ENCODE data around the gene CBFB. TPM values are rescaled to one million over a fixed set of nuclear protein-coding genes. Genes with fewer than 3 reads are reported as not detected.
"Not testable (repeated sequence)": the region's sequence is repeated elsewhere in the genome, so short reads cannot be mapped to it uniquely, and the experiment has no call there.

The CBFB gene
- 216 and 221 TPM in 2 replicates for total RNA-seq

- intact Hi-C loops (cut with micrococcal nuclease), result loop anchor here (1.0 to 5.0 kb wide), 10 partner anchors 10 to 534 kb away; partner anchors contain the start of genes CTCF, FBXL8, FHOD1 and MATCAP1
Observed at GRCh38 chr16:67028696-67029253, at the start of gene CBFB. CBFB (plus strand) TSS chr16:67029149; CDS start chr16:67029408, 259 bp downstream.

DNA sequence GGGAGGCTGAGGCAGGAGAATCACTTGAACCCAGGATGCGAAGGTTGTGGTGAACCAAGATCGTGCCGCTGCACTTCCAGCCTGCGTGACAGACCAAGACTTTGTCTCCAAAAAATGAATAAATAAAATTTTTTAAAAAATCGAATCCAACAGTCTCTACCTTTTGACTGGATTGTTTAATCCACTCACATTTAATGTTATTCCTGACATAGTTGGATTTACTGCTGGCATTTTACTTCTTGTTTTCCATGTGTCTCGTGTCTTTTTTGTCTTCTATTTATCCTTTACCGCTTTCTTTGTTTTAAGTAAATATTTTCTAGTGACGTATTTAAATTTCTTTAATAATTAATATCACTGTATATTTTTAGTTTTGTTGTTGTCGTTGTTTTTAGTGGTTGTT, 45.9 kb upstream of the CBFB start:
- intact Hi-C loops (cut with micrococcal nuclease), result no loop called here

DNA sequence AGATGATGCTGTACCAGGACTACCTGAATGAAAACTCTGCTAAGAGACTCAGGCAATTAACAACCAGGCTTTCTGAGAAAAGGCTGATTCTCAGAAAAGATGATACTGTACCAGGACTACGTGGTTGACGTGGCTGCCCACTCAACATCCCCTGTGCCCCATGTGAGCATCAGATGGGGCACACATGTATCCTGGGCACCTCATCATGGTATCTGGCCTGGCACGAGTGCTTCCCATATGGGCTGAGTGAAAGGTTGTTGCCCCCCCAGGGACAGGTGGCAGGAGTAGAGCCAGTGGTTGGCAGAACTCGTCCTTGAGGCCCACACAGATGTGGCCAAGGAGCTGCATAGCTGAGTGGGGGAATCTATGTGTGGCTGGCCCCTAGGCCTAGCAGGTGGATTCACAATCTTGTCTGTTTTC, 44.0 kb upstream of the CBFB start:
- intact Hi-C loops (cut with micrococcal nuclease), result loop anchor here (1.0 to 2.0 kb wide), 4 partner anchors 16 to 174 kb away; partner anchors contain the start of genes CBFB, FBXL8 and TRADD

- intact Hi-C loops (cut with micrococcal nuclease), result no loop called here
Observed at GRCh38 chr16:66986559-66986958, 42.4 kb upstream of the CBFB start.

DNA sequence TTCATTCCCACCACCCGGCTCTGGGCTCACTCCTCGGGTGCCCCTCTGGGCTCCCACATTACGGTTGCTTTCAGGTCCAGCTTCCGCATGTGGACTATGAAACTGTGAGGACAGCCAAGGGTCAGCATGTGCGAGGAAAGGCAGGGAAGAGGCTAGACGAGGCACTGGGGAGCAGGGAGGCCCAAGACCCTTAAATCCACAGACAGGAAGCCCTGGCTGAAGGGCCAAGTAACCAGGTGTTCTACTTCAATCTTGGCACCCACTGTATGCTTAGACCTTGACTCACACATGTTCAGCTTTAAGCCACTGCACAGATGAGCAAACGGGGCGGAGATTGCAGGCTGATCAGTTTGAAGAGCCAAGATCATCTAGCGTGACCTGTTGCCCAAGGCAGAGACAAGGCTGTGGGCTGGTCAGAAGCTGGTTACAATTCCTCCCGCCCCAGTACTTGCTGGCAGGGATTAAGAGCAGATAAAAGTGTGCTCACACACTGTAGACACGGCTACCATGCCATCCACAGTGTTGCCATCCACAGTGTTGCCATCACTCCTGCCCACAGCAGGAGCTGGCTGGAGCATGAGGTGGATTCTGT, 40.7 kb upstream of the CBFB start, which contains the start of gene CES4A:
Gene CES4A, plus strand, starts transcription at position 393 of the 592 bp plus-strand sequence. Its CDS starts 184 bp downstream, at position 577.
- intact Hi-C loops (cut with micrococcal nuclease), result no loop called here

DNA sequence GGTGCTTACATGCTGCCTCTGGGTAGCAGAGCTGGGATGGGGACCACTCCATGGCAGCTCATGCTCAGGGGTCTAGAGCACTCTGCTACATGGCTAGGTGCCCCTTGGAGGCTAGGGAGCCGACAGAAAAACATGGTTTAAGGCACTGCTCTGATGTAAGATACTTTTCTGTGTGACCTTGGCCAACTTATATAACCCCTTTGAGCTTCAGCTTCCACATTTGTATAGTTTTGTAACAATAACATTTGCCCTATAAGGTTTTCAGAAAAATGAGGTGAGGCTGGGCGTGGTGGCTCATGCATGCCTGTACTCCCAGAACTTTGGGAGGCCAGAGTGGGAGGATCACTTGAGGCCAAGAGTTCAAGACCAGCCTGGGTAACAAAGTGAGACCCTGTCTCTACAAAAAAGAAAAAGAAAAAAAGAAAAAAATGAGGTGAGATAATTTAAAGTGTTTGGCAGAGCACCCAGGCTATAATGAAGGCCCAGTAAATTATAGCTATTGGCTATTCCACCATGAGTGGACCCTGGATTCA, 37.3 kb upstream of the CBFB start:
- intact Hi-C loops (cut with micrococcal nuclease), result no loop called here

DNA sequence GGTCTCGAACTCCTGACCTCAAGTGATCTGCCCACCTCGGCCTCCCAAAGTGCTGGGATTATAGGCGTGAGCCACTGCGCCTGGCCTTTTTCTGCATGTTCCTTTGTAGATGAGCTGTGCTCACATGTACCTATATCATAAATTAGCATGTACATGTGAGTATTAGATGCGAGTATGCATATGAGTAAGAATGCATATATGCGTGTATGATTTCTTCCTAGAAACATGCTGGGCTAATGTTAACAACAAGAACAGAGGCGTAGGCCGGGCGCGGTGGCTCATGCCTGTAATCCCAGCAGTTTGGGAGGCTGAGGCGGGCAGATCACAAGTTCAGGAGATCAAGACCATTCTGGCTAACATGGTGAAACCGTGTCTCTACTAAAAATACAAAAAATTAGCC, 35.4 kb upstream of the CBFB start:
- intact Hi-C loops (cut with micrococcal nuclease), result not testable (repeated sequence)

DNA sequence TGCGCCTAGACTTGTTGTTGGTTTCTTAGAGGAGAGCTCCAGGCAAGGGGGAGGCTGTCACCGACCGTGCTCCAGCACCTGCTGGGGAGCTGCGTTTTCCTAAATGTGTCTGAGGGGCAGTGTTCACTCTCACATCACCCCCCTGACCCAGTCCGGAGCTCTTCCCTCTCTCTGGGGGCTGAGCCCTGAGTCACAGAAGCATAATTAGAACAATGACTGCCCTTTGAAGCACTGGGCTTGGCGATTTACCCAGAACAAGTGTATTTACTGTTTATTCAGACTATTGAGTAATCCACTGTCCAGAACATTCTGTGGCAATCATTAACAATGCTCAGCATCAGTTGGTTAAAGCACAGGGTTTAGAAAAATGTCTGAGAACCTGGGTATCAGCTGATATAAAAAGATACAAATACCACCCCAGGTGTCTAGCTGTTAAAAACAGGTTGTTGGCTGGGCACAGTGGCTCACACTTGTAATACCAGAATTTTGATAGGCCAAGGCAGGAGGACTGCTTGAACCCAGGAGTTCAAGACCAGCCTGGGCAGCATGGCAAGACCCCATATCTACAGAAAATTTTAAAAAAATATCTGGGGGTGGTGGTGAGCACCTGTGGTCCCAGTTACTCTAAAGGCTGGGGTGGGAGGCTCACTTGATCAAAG, 32.5 kb upstream of the CBFB start:
- intact Hi-C loops (cut with micrococcal nuclease), result no loop called here

- intact Hi-C loops (cut with micrococcal nuclease), result no loop called here
Observed at GRCh38 chr16:66996983-66997358, 32.0 kb upstream of the CBFB start.

DNA sequence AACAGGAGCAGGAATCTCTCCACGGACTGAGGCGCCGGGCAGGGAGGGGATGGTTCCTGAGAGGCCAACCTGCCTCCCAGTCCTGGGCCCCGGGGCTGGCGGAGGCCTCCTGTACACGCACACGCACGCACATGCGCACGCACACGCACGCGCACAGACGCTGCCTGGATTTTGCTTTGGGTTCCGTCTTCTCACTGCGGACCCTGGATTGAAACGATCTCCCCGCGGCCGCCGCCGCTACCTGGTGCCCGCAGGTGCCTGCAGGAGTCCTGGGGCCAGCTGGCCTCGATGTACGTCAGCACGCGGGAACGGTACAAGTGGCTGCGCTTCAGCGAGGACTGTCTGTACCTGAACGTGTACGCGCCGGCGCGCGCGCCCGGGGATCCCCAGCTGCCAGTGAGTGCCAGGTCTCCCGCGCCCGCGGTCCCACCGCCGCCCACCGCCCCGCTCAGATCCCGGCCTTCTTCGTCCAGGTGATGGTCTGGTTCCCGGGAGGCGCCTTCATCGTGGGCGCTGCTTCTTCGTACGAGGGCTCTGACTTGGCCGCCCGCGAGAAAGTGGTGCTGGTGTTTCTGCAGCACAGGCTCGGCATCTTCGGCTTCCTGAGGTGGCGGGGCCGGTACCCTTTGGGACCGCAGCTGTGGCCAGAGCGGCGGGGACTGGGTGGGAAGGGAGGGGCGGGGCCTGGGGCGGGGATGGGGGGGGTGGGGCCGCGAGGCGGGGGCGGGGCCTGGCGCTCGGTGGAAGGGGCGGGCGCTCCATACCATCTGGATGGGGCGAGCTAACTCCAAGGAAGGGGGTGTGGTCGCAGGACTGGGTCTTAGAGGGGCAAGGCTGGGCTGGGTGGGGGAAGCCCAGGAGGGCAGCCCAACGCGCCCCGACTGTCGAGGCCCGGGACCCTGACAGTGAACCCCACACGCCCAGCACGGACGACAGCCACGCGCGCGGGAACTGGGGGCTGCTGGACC, 28.3 kb upstream of the CBFB start:
- intact Hi-C loops (cut with micrococcal nuclease), result loop anchor here (1.0 to 2.0 kb wide), 6 partner anchors 13 to 183 kb away; partner anchors contain the start of genes CBFB and MATCAP1

- intact Hi-C loops (cut with micrococcal nuclease), result loop anchor here (1.0 to 2.0 kb wide), 3 partner anchors 12 to 27 kb away; partner anchors contain the start of gene CBFB
Observed at GRCh38 chr16:67001726-67002125, 27.2 kb upstream of the CBFB start.

GRCh38 chr16:67006930-67007658, 21.9 kb upstream of the CBFB start:
- intact Hi-C loops (cut with micrococcal nuclease), result no loop called here

GRCh38 chr16:67009158-67009557, 19.8 kb upstream of the CBFB start:
- intact Hi-C loops (cut with micrococcal nuclease), result no loop called here

DNA sequence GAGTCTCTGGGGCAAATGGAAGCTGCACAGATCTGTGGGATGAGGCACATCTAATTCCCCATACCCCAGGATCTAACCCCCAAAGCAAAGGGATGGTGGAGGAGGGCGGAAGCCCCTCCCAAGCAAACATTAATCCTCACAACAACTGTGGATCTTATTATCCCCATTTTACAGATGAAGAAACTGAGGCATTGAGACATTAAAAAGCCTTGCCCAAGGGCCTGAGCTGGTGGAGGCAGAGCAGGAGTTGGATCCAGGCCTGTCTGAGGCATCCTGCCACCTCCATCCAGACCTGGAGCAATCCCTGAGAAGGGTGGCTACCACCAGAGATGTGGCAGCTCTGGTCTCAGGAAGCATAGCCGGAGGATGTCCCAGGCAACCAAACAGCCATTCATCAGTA, 17.7 kb upstream of the CBFB start:
- intact Hi-C loops (cut with micrococcal nuclease), result loop anchor here (10.0 kb wide), 1 partner anchor 834 kb away; the partner anchor contains the start of genes CENPT, NUTF2 and THAP11

- intact Hi-C loops (cut with micrococcal nuclease), result loop anchor here (1.0 to 10.0 kb wide), 3 partner anchors 12 to 831 kb away; partner anchors contain the start of genes CBFB, CENPT, NUTF2 and THAP11
Observed at GRCh38 chr16:67013233-67013822, 15.6 kb upstream of the CBFB start.

GRCh38 chr16:67013823-67014633, 14.9 kb upstream of the CBFB start:
- intact Hi-C loops (cut with micrococcal nuclease), result loop anchor here (1.0 to 10.0 kb wide), 6 partner anchors 13 to 831 kb away; partner anchors contain the start of genes CBFB, CENPT, NUTF2 and THAP11

DNA sequence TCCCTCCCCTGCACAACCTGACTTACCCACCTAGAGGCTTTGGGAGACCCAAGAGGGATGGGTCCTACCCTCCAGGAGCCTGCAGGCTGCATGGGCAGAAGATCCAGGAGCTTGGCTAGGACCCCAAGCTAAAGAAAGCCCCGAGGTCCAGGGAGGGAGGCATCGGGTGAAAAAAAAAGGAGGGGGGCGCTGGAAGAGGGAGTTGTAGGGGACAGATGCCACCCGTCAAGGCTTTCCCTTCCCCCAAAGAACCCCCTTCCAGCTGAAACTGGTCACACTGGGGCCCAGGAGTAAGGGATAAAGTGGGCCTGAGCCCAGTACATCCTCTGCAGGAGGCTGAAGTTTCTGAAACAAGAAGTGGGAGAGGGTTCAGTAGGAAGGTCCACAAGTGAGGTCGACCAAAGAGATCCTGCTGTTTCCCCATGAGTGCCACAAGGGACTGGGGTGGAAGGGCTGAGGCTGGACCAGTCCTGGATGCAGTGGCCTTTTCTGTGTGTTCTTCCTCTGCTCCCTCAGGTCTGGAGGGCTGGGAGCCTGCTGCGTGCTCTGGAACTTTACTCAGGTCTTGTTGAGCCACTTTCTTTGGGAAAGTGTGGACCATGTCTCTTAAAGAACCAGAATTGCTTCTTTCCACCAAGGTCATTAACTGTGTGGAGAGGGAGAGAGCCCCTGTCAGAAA, 14.2 kb upstream of the CBFB start:
- intact Hi-C loops (cut with micrococcal nuclease), result loop anchor here (1.0 to 10.0 kb wide), 4 partner anchors 30 to 830 kb away; partner anchors contain the start of genes CENPT, NUTF2 and THAP11

- intact Hi-C loops (cut with micrococcal nuclease), result loop anchor here (2.0 to 10.0 kb wide), 2 partner anchors 69 to 829 kb away; partner anchors contain the start of genes CENPT, NUTF2 and THAP11
Observed at GRCh38 chr16:67015313-67015731, 13.6 kb upstream of the CBFB start.
